Brain microvascular endothelial cell (primary cell): Measurements from ENCODE around the gene TUBB8.
"Not testable (repeated sequence)": the region's sequence is repeated elsewhere in the genome, so short reads cannot be mapped to it uniquely, and the experiment has no call there.

Experiments
- DNase-seq: peaks from one replicate; pipeline ENCODE4 v3.0.0-alpha.2; 2020
- H3K27ac ChIP-seq: fragments of 250-450 bp; sonication (Bioruptor Pico); 2 replicates; pipeline ENCODE4 v1.5.1; 2020; ENCODE audit warnings: mild to moderate bottlenecking, moderate library complexity
- H3K27me3 ChIP-seq: fragments of 250-450 bp; sonication (Bioruptor Pico); replicated peaks from 2 replicates; pipeline ENCODE4 v1.5.1; 2020; ENCODE audit warnings: mild to moderate bottlenecking
- H3K36me3 ChIP-seq: fragments of 250-450 bp; sonication (Bioruptor Pico); replicated peaks from 2 replicates; pipeline ENCODE4 v1.5.1; 2020; ENCODE audit warnings: mild to moderate bottlenecking
- H3K4me3 ChIP-seq: 2 replicates; pipeline ENCODE4 v1.5.1; 2011; ENCODE audit warnings: low read depth, mild to moderate bottlenecking, control low read depth, low read length, moderate library complexity
- in situ Hi-C: cut with HindIII; loops from 2 replicates; pipeline ENCODE4 v1.10.0; 2017; ENCODE audit warnings: low sequenced_read_pairs, low pct_ligation_motif_present
- TF ChIP-seq, protein P1 (sequence below): IDR thresholded peaks from 2 replicates; pipeline ENCODE4 v1.5.1; 2011; ENCODE audit warnings: low read depth, mild to moderate bottlenecking, moderate library complexity, low read length, control low read depth, inconsistent platforms; ENCODE audit errors: missing control alignments

TUBB8 gene

GRCh38 chr10:78556-78955, 29.5 kb upstream of the TUBB8 start:
- no peak overlapping the region for H3K4me3 ChIP-seq
- no peaks in the 10 kb centered on the region for H3K27me3 ChIP-seq
- no peak overlapping the region for H3K27ac ChIP-seq
- no peaks in the 10 kb centered on the region for H3K36me3 ChIP-seq
- TF ChIP-seq, protein P1, sequence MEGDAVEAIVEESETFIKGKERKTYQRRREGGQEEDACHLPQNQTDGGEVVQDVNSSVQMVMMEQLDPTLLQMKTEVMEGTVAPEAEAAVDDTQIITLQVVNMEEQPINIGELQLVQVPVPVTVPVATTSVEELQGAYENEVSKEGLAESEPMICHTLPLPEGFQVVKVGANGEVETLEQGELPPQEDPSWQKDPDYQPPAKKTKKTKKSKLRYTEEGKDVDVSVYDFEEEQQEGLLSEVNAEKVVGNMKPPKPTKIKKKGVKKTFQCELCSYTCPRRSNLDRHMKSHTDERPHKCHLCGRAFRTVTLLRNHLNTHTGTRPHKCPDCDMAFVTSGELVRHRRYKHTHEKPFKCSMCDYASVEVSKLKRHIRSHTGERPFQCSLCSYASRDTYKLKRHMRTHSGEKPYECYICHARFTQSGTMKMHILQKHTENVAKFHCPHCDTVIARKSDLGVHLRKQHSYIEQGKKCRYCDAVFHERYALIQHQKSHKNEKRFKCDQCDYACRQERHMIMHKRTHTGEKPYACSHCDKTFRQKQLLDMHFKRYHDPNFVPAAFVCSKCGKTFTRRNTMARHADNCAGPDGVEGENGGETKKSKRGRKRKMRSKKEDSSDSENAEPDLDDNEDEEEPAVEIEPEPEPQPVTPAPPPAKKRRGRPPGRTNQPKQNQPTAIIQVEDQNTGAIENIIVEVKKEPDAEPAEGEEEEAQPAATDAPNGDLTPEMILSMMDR: no peak
- no peak for DNase-seq
- in situ Hi-C loops: no loop called here

GRCh38 chr10:74266-74621, 25.1 kb upstream of the TUBB8 start:
- in situ Hi-C loops, DNase-seq, H3K36me3 ChIP-seq, H3K27me3 ChIP-seq, H3K27ac ChIP-seq: not testable (repeated sequence)
- peak overlapping the region; percentile 60 for H3K4me3 ChIP-seq

- TF ChIP-seq, protein P1: peak; percentile 70
- H3K27ac ChIP-seq, in situ Hi-C loops, H3K36me3 ChIP-seq, H3K27me3 ChIP-seq: not testable (repeated sequence)
- DNase-seq: peak; percentile 27
- peak overlapping the region; percentile 60 for H3K4me3 ChIP-seq
Measured at GRCh38 chr10:73543-74265, 24.6 kb upstream of the TUBB8 start.

DNA sequence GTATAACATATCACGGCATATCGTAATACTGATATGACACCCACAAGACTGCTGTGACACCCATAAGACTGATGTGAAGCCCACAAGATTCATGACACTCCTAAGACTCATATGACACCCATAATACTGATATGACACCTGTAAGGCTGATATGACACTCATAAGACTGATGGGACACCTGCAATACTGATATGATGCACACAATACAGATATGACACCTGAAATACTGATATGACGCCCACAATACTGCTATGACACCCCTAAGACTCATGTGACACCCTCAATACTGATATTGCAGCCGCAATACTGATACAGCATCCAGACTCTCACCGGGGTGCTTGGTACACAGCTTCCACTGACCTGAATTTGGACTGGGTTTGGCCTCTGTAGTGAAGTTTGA, 19.1 kb upstream of the TUBB8 start:
- in situ Hi-C loops, H3K36me3 ChIP-seq: not testable (repeated sequence)

DNA sequence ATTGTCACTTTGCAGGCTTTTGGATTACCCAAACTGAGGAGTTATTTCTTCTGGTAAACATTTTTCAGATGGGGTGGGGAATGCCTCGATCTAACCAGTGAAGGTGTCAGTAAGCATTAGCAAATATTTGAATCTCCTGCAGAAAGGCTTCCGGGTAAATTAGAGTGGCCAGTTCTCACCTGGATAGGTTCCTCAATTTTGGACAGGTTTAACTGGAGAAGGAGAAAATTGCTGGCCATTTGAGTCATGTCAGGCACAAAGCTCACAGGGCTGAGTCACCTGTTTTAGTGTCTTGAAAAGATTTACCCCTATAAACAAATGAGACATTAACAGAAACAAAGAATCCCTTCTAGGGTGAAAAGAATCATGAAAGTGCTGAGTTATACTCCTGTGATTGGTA, 830 bp upstream of the TUBB8 start:
- DNase-seq, in situ Hi-C loops, H3K36me3 ChIP-seq, H3K4me3 ChIP-seq, H3K27me3 ChIP-seq, H3K27ac ChIP-seq: not testable (repeated sequence)

More for the DNA sequence above, 19.1 kb upstream of the TUBB8 start:
- not testable (repeated sequence) for H3K27me3 ChIP-seq, DNase-seq, H3K4me3 ChIP-seq, H3K27ac ChIP-seq

DNA sequence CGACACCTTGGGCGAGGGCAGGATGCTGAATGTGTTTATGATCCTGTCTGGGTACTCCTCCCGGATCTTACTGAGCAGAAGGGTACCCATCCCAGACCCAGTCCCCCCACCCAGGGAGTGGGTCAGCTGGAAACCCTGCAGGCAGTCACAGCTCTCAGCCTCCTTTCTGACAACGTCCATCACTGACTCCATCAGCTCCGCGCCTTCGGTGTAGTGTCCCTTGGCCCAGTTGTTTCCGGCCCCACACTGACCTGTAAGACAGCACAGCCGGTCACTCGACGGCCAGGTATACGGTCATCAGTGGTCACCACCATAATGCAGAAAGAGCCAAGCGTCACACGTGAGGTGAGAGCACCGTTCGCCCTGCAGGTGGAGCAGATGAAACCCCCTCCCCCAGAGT, 1.2 kb downstream of the TUBB8 start:
- H3K27ac ChIP-seq, H3K27me3 ChIP-seq, H3K4me3 ChIP-seq, H3K36me3 ChIP-seq, in situ Hi-C loops, DNase-seq: not testable (repeated sequence)

GRCh38 chr10:13315-13635, 35.8 kb downstream of the TUBB8 start:
- in situ Hi-C loops, H3K27me3 ChIP-seq, H3K36me3 ChIP-seq, H3K4me3 ChIP-seq, H3K27ac ChIP-seq, DNase-seq: not testable (repeated sequence)

GRCh38 chr10:12444-13314, 36.4 kb downstream of the TUBB8 start:
- H3K27ac ChIP-seq, in situ Hi-C loops, H3K27me3 ChIP-seq, H3K4me3 ChIP-seq, DNase-seq, H3K36me3 ChIP-seq: not testable (repeated sequence)

DNA sequence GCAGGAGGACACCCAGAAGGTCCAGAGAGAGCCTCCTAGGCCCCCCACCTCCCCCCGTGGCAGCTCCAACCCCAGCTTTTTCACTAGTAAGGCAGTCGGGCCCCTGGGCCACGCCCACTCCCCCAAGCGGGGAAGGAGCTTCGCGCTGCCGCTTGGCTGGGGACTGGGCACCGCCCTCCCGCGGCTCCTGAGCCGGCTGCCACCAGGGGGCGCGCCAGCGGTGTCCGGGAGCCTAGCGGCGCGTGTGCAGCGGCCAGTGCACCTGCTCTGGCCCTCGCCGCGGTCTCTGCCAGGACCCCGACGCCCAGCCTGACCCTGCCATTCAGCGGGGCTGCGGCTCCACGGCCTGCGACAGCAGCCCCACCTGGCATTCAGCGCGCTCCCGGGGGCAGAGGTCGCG, 37.8 kb downstream of the TUBB8 start:
- H3K4me3 ChIP-seq, H3K27ac ChIP-seq, H3K27me3 ChIP-seq, in situ Hi-C loops, H3K36me3 ChIP-seq, DNase-seq: not testable (repeated sequence)

DNA sequence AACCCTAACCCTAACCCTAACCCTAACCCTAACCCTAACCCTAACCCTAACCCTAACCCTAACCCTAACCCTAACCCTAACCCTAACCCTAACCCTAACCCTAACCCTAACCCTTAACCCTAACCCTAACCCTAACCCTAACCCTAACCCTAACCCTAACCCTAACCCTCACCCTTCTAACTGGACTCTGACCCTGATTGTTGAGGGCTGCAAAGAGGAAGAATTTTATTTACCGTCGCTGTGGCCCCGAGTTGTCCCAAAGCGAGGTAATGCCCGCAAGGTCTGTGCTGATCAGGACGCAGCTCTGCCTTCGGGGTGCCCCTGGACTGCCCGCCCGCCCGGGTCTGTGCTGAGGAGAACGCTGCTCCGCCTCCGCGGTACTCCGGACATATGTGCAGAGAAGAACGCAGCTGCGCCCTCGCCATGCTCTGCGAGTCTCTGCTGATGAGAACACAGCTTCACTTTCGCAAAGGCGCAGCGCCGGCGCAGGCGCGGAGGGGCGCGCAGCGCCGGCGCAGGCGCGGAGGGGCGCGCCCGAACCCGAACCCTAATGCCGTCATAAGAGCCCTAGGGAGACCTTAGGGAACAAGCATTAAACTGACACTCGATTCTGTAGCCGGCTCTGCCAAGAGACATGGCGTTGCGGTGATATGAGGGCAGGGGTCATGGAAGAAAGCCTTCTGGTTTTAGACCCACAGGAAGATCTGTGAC, 38.7 kb downstream of the TUBB8 start:
- H3K4me3 ChIP-seq, in situ Hi-C loops, H3K27me3 ChIP-seq, H3K27ac ChIP-seq, H3K36me3 ChIP-seq, DNase-seq: not testable (repeated sequence)
